Glutamatergic neuron (in vitro differentiated cells): ENCODE results near the gene MN1. TPM values are rescaled to one million over a fixed set of nuclear protein-coding genes. Genes with fewer than 3 reads are reported as not detected.

Experiments
- DNase-seq: peaks from one replicate; pipeline ENCODE4 v3.0.0; 2022
- H3K27ac Mint-ChIP-seq: one replicate; pipeline ENCODE4 v1.8.0; 2020; ENCODE audit warnings: mild to moderate bottlenecking, mixed read lengths, inconsistent platforms; ENCODE audit not compliant: unreplicated experiment
- H3K27me3 Mint-ChIP-seq: one replicate; pipeline ENCODE4 v1.8.0; 2020; ENCODE audit warnings: mild to moderate bottlenecking, moderate library complexity, mixed read lengths, inconsistent platforms; ENCODE audit not compliant: unreplicated experiment
- H3K36me3 Mint-ChIP-seq: one replicate; pipeline ENCODE4 v1.8.0; 2020; ENCODE audit warnings: mild to moderate bottlenecking, mixed read lengths, inconsistent platforms; ENCODE audit not compliant: unreplicated experiment
- H3K4me1 Mint-ChIP-seq: one replicate; pipeline ENCODE4 v1.8.0; 2020; ENCODE audit warnings: mild to moderate bottlenecking, low read depth, mixed read lengths, inconsistent platforms; ENCODE audit not compliant: unreplicated experiment
- H3K4me3 Mint-ChIP-seq: one replicate; pipeline ENCODE4 v1.8.0; 2020; ENCODE audit warnings: mild to moderate bottlenecking, mixed read lengths, inconsistent platforms; ENCODE audit not compliant: unreplicated experiment
- H3K9me3 Mint-ChIP-seq: one replicate; pipeline ENCODE4 v1.8.0; 2020; ENCODE audit warnings: mild to moderate bottlenecking, moderate library complexity, mixed read lengths, inconsistent platforms; ENCODE audit not compliant: unreplicated experiment
- total RNA-seq: library from RNA; stranded (reverse); fragmentation: NEBNext Ultra II Directional; extraction: Animal tissue kit (Norgen Biotek cat#: 25700); gene quantifications from one replicate; pipeline ENCODE4 v1.2.1, GENCODE V29; 2021; ENCODE audit not compliant: unreplicated experiment
- TF ChIP-seq, protein P1 (sequence below): fragments of 200-600 bp; sonication (generic); IDR thresholded peaks from one replicate; pipeline ENCODE4 v1.5.0; 2021; ENCODE audit not compliant: partially characterized antibody, unreplicated experiment

The MN1 gene
- total RNA-seq, 1 donor from 2014 or later, result 0.91 TPM

DNA sequence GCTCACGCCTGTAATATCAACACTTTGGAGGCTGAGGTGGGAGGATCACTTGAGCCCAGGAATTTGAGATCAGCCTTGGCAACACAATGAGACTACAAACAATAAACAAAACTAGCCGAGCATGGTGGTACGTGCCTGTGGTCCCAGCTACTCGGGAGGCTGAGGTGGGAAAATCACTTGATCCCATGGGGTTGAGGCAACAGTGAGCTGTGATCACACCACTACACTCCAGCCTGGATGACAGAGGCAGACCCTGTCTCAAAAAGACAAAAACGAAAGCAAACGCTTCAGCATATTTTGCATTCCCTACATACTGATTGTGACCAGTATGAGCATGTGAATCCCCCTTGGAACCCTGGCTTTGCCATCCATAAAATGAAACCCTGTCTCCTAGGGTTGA, 33.9 kb upstream of the MN1 start:
- DNase-seq, result no peak
- Mint-ChIP-seq H3K27me3 (peaks cover 3% of the 10 kb centered on the region), H3K9me3 (peaks cover 6% of the 10 kb centered on the region), H3K4me3 (no peak overlapping the region), H3K36me3 (peaks cover 12% of the 10 kb centered on the region), H3K4me1 (no peaks in the 10 kb centered on the region), H3K27ac (no peak overlapping the region)
- TF ChIP-seq, protein P1, sequence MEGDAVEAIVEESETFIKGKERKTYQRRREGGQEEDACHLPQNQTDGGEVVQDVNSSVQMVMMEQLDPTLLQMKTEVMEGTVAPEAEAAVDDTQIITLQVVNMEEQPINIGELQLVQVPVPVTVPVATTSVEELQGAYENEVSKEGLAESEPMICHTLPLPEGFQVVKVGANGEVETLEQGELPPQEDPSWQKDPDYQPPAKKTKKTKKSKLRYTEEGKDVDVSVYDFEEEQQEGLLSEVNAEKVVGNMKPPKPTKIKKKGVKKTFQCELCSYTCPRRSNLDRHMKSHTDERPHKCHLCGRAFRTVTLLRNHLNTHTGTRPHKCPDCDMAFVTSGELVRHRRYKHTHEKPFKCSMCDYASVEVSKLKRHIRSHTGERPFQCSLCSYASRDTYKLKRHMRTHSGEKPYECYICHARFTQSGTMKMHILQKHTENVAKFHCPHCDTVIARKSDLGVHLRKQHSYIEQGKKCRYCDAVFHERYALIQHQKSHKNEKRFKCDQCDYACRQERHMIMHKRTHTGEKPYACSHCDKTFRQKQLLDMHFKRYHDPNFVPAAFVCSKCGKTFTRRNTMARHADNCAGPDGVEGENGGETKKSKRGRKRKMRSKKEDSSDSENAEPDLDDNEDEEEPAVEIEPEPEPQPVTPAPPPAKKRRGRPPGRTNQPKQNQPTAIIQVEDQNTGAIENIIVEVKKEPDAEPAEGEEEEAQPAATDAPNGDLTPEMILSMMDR, result no peak

DNA sequence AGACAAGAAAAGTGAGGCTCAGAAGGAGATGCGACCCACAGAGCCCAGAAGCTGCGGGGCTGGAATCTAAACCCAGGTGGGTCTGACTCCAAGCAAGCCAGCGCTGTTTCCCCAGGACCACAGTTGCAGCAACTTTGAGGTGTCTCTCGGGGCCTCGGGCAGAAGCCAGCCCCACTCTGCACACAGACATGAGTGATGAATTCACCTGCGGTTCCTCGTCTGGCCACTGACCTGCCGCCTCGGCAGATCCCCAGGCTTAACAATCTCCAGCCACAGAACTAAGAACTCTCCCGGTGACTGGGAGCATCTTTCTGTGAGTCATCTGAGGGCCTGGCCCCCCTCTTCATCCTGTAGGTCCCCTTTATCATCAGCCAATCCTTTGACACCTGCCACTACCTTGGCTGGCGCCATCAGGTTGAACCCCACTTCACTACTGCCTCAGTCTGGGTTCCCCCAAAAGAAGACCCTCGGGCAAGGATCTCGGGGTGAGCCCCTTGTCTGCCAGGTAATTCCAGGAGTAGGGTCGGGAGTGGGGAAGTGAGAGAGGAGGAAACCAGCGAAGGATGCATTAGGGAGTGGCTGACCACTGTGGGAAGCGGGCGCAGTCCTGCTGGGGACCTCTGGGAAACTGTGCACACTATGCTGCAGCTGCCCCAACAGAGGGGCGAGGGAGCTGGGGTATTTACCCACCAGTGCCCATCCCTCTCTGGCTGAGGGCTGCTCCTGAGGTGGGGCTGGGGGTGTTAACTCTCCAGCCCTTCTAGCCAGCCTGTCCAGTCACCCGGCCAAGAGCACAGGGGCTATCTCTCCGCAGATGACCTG, 33.0 kb upstream of the MN1 start:
- Mint-ChIP-seq H3K36me3 (peaks cover 9% of the 10 kb centered on the region), H3K27ac (no peak overlapping the region), H3K4me3 (no peak overlapping the region), H3K27me3 (peaks cover 3% of the 10 kb centered on the region), H3K9me3 (peaks cover 6% of the 10 kb centered on the region), H3K4me1 (no peaks in the 10 kb centered on the region)
- TF ChIP-seq, protein P1, result no peak
- no peak for DNase-seq

DNA sequence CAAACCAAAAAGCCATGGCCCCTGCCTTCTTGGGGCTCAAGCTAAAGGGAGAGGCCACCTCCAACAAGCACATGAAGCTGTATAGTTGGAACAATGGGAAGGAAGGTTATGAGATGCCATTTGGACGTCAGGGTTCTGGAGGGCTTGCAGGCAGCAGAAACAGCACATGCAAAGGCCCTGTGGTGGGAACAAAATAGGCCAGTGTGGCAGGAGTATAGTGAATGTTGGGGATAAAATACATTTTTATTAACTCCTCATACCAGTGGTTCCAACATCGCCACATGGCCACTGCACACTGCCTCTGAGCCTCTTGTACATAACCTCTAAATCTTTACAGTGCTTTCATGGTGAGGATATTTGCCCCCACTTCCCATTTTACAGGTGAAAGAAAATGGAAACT, 32.2 kb upstream of the MN1 start:
- peaks cover 7% of the 10 kb centered on the region for H3K36me3 Mint-ChIP-seq
- TF ChIP-seq, protein P1, result no peak
- no peaks in the 10 kb centered on the region for H3K4me1 Mint-ChIP-seq
- no peak overlapping the region for H3K27ac Mint-ChIP-seq
- peaks cover 6% of the 10 kb centered on the region for H3K9me3 Mint-ChIP-seq
- H3K27me3 Mint-ChIP-seq, result peaks cover 3% of the 10 kb centered on the region
- H3K4me3 Mint-ChIP-seq, result no peak overlapping the region
- DNase-seq, result no peak

DNA sequence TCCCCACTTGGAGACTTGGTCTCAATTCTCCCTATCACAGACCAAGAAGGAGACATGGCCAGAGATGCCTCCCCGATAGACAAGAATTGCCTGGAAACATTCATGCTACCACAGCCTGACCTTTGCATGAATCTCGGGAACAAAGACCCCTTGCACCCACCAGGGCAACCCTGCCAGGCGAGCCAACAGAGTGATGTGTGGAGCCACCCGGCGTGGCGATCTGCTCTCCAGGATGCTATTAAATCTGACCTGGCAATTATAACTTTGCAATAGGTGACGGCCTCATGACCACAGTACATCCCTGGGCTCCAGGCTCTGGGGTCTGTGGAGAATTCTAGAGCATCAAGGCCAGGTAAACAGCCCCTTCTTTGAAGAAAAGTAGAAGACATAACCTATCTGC, 31.1 kb upstream of the MN1 start:
- TF ChIP-seq, protein P1, result no peak
- Mint-ChIP-seq H3K4me3 (no peak overlapping the region), H3K9me3 (peaks cover 6% of the 10 kb centered on the region), H3K27me3 (peaks cover 3% of the 10 kb centered on the region), H3K36me3 (peaks cover 5% of the 10 kb centered on the region), H3K4me1 (no peaks in the 10 kb centered on the region), H3K27ac (no peak overlapping the region)
- no peak for DNase-seq

DNA sequence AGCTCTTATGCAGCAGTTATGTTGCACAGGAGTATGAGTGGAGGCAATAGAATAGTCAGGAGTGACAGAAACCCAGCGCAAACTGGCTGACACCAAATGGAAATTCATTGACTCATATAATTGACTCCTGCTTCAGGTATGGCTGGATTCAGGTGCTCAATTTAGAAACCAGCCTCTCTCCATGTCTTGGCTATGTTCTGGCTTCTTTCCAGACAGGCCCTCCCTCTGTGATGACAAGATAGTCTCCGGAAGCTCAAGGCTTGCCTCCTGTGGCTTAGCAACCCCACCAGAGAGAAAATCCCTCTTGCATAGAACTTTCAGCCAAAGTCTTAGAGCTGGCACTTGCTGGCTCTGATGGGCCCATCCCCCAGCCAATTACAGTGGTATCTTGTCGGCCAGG, 28.1 kb upstream of the MN1 start:
- H3K9me3 Mint-ChIP-seq, result peaks cover 2% of the 10 kb centered on the region
- no peaks in the 10 kb centered on the region for H3K36me3 Mint-ChIP-seq
- H3K4me1 Mint-ChIP-seq, result no peaks in the 10 kb centered on the region
- no peak overlapping the region for H3K27ac Mint-ChIP-seq
- DNase-seq, result no peak
- H3K4me3 Mint-ChIP-seq, result no peak overlapping the region
- no peaks in the 10 kb centered on the region for H3K27me3 Mint-ChIP-seq
- TF ChIP-seq, protein P1, result no peak
